Neural progenitor cell (in vitro differentiated cells): ENCODE results near the gene KLHL29. TPM values are rescaled to one million over a fixed set of nuclear protein-coding genes. Genes with fewer than 3 reads are reported as not detected.
A peak's percentile ranks its signal among the peaks of the same experiment; 100 is the strongest.

ENCODE experiments used
- DNase-seq: peaks from one replicate; pipeline ENCODE4 v3.0.0-alpha.2; 2016; ENCODE audit warnings: low spot score
- H2AFZ ChIP-seq: fragments of 200-600 bp; sonication (generic); replicated peaks from 2 replicates; pipeline ENCODE4 v1.6.1; 2016; ENCODE audit warnings: antibody characterized with exemption
- H3F3A ChIP-seq: fragments of 200-600 bp; sonication (generic); 2 replicates; pipeline ENCODE4 v1.6.1; 2016; ENCODE audit warnings: antibody characterized with exemption, low read depth
- H3K27ac ChIP-seq: fragments of 200-600 bp; sonication (generic); 2 replicates; pipeline ENCODE4 v1.5.1; 2016; ENCODE audit warnings: mild to moderate bottlenecking
- H3K27me3 ChIP-seq: fragments of 200-600 bp; sonication (generic); 2 replicates; pipeline ENCODE4 v1.6.1; 2016; ENCODE audit warnings: mild to moderate bottlenecking, moderate library complexity
- H3K36me3 ChIP-seq: fragments of 200-600 bp; sonication (generic); 2 replicates; pipeline ENCODE4 v1.5.1; 2016
- H3K4me1 ChIP-seq: fragments of 200-600 bp; sonication (generic); 2 replicates; pipeline ENCODE4 v1.6.1; 2016; ENCODE audit warnings: mixed run types
- H3K4me2 ChIP-seq: fragments of 200-600 bp; sonication (generic); 2 replicates; pipeline ENCODE4 v1.6.1; 2016
- H3K4me3 ChIP-seq: fragments of 200-600 bp; sonication (generic); 2 replicates; pipeline ENCODE4 v1.5.1; 2016
- H3K79me2 ChIP-seq: fragments of 200-600 bp; sonication (generic); 2 replicates; pipeline ENCODE4 v1.6.1; 2016; ENCODE audit warnings: low read depth
- H3K9ac ChIP-seq: fragments of 200-600 bp; sonication (generic); 2 replicates; pipeline ENCODE4 v1.6.1; 2016
- H3K9me3 ChIP-seq: fragments of 200-600 bp; sonication (generic); 2 replicates; pipeline ENCODE4 v1.5.1; 2016; ENCODE audit warnings: low read depth
- H4K20me1 ChIP-seq: fragments of 200-600 bp; sonication (generic); 2 replicates; pipeline ENCODE4 v1.6.1; 2016; ENCODE audit warnings: low read depth
- H3K27ac Mint-ChIP-seq: 3 replicates; pipeline ENCODE4 v1.8.0; 2021; ENCODE audit warnings: mixed read lengths
- H3K27me3 Mint-ChIP-seq: 2 replicates; pipeline ENCODE4 v1.8.0; 2022; ENCODE audit warnings: low read depth, mild to moderate bottlenecking, inconsistent platforms, moderate library complexity, mixed read lengths; ENCODE audit not compliant: insufficient read depth
- H3K36me3 Mint-ChIP-seq: 3 replicates; pipeline ENCODE4 v1.8.0; 2021; ENCODE audit warnings: mixed read lengths
- H3K4me1 Mint-ChIP-seq: 3 replicates; pipeline ENCODE4 v1.8.0; 2021; ENCODE audit warnings: mixed read lengths
- H3K4me3 Mint-ChIP-seq: 3 replicates; pipeline ENCODE4 v1.8.0; 2021; ENCODE audit warnings: mild to moderate bottlenecking, moderate library complexity, mixed read lengths
- H3K9me3 Mint-ChIP-seq: 3 replicates; pipeline ENCODE4 v1.8.0; 2020; ENCODE audit warnings: mixed read lengths
- CTCF ChIP-seq: fragments of 200-600 bp; sonication (generic); IDR thresholded peaks from 2 replicates; pipeline ENCODE4 v1.5.1; 2017; ENCODE audit warnings: antibody characterized with exemption, mild to moderate bottlenecking
- EZH2 ChIP-seq: fragments of 200-600 bp; sonication (generic); IDR thresholded peaks from 2 replicates; pipeline ENCODE4 v1.6.1; 2017; ENCODE audit warnings: antibody characterized with exemption, mild to moderate bottlenecking, moderate library complexity
- EZH2phosphoT487 ChIP-seq: fragments of 200-600 bp; sonication (generic); IDR thresholded peaks from 2 replicates; pipeline ENCODE4 v1.6.1; 2017; ENCODE audit warnings: antibody characterized with exemption
- total RNA-seq: library from RNA; depleted of rRNA; stranded (reverse); fragments of >200 nt; gene quantifications from 2 replicates; pipeline ENCODE4 v1.2.3, GENCODE V29; 2015; ENCODE audit warnings: low replicate concordance

Gene KLHL29
- total RNA-seq, 1 donor from 2014 or later: 1.6 TPM

- no peak overlapping the region for H3K4me3 Mint-ChIP-seq
- Histone ChIP-seq H3K9me3 (no peaks in the 10 kb centered on the region), H3K4me2 (no peak overlapping the region), H3K4me3 (no peak overlapping the region), H3K27ac (no peak overlapping the region), H3K79me2 (no peaks in the 10 kb centered on the region), H4K20me1 (no peaks in the 10 kb centered on the region), H2AFZ (no peak overlapping the region), H3K9ac (no peak overlapping the region), H3K4me1 (no peaks in the 10 kb centered on the region), H3K27me3 (no peaks in the 10 kb centered on the region), H3K36me3 (no peaks in the 10 kb centered on the region), H3F3A (no peaks in the 10 kb centered on the region)
- TF ChIP-seq EZH2 (no peak), CTCF (no peak), EZH2phosphoT487 (no peak)
- no peak for DNase-seq
- peaks cover 3% of the 10 kb centered on the region for H3K27me3 Mint-ChIP-seq
- peaks cover 11% of the 10 kb centered on the region for H3K4me1 Mint-ChIP-seq
- H3K36me3 Mint-ChIP-seq: no peaks in the 10 kb centered on the region
- H3K27ac Mint-ChIP-seq: no peak overlapping the region
- no peaks in the 10 kb centered on the region for H3K9me3 Mint-ChIP-seq
Observed at GRCh38 chr2:23366720-23367119, 18.3 kb upstream of the KLHL29 start.

GRCh38 chr2:23367760-23368159 is 17.2 kb upstream of the KLHL29 start:
- no peak overlapping the region for H3K27ac Mint-ChIP-seq
- Histone ChIP-seq H2AFZ (no peak overlapping the region), H3K9me3 (no peaks in the 10 kb centered on the region), H3K79me2 (no peaks in the 10 kb centered on the region), H3K4me3 (no peak overlapping the region), H3K36me3 (no peaks in the 10 kb centered on the region), H3K9ac (no peak overlapping the region), H3K4me1 (no peaks in the 10 kb centered on the region), H4K20me1 (no peaks in the 10 kb centered on the region), H3K4me2 (no peak overlapping the region), H3K27ac (no peak overlapping the region), H3F3A (no peaks in the 10 kb centered on the region), H3K27me3 (no peaks in the 10 kb centered on the region)
- peaks cover 11% of the 10 kb centered on the region for H3K4me1 Mint-ChIP-seq
- no peaks in the 10 kb centered on the region for H3K36me3 Mint-ChIP-seq
- no peaks in the 10 kb centered on the region for H3K9me3 Mint-ChIP-seq
- no peak for TF ChIP-seq EZH2phosphoT487
- TF ChIP-seq CTCF: no peak
- no peak for TF ChIP-seq EZH2
- DNase-seq: no peak
- H3K27me3 Mint-ChIP-seq: peaks cover 3% of the 10 kb centered on the region
- H3K4me3 Mint-ChIP-seq: no peak overlapping the region

- Histone ChIP-seq H3K79me2 (no peaks in the 10 kb centered on the region), H3K9me3 (no peaks in the 10 kb centered on the region), H3K36me3 (no peaks in the 10 kb centered on the region), H2AFZ (no peak overlapping the region), H3K9ac (no peak overlapping the region), H3F3A (no peaks in the 10 kb centered on the region), H3K27ac (no peak overlapping the region), H3K4me1 (no peaks in the 10 kb centered on the region), H3K4me3 (no peak overlapping the region), H3K27me3 (no peaks in the 10 kb centered on the region), H4K20me1 (no peaks in the 10 kb centered on the region), H3K4me2 (no peak overlapping the region)
- Mint-ChIP-seq H3K4me1 (peaks cover 5% of the 10 kb centered on the region), H3K27ac (no peak overlapping the region), H3K9me3 (no peaks in the 10 kb centered on the region), H3K27me3 (no peaks in the 10 kb centered on the region), H3K4me3 (no peak overlapping the region), H3K36me3 (no peaks in the 10 kb centered on the region)
- no peak for DNase-seq
- no peak for TF ChIP-seq EZH2phosphoT487
- no peak for TF ChIP-seq EZH2
- no peak for TF ChIP-seq CTCF
Observed at GRCh38 chr2:23373666-23374065, 11.3 kb upstream of the KLHL29 start.

- H2AFZ ChIP-seq: peak overlapping the region; percentile 65
- H3K27me3 Mint-ChIP-seq: peaks cover 4% of the 10 kb centered on the region
- no peaks in the 10 kb centered on the region for H3K36me3 Mint-ChIP-seq
- H3K4me2 ChIP-seq: no peak overlapping the region
- no peaks in the 10 kb centered on the region for H3K4me1 ChIP-seq
- H3K79me2 ChIP-seq: no peaks in the 10 kb centered on the region
- DNase-seq: peak; percentile 34
- TF ChIP-seq EZH2phosphoT487 (no peak), EZH2 (no peak), CTCF (no peak)
- H3K27me3 ChIP-seq: no peaks in the 10 kb centered on the region
- H3F3A ChIP-seq: no peaks in the 10 kb centered on the region
- no peak overlapping the region for H3K27ac Mint-ChIP-seq
- no peak overlapping the region for H3K4me3 ChIP-seq
- no peak overlapping the region for H3K27ac ChIP-seq
- no peak overlapping the region for H3K9ac ChIP-seq
- peaks cover 11% of the 10 kb centered on the region for H3K4me1 Mint-ChIP-seq
- no peaks in the 10 kb centered on the region for H3K9me3 Mint-ChIP-seq
- no peaks in the 10 kb centered on the region for H3K9me3 ChIP-seq
- H4K20me1 ChIP-seq: no peaks in the 10 kb centered on the region
- no peaks in the 10 kb centered on the region for H3K36me3 ChIP-seq
- no peak overlapping the region for H3K4me3 Mint-ChIP-seq
Observed at GRCh38 chr2:23375448-23375847, 9.5 kb upstream of the KLHL29 start.
